Upper lobe of left lung (tissue), 6 donors: Measurements from ENCODE around the gene PZP. TPM values are rescaled to one million over a fixed set of nuclear protein-coding genes. Genes with fewer than 3 reads are reported as not detected.
"Not testable (repeated sequence)": the region's sequence is repeated elsewhere in the genome, so short reads cannot be mapped to it uniquely, and the experiment has no call there.

Source experiments
- ATAC-seq, 2 donors: fragments of 200-7000 bp; cut with Tn5 transposase; one replicate each; pipeline ENCODE4 v1.9.1; 2022; ENCODE audit warnings: mild to moderate bottlenecking in 2 of 2, moderate library complexity in 2 of 2; ENCODE audit not compliant: low FRiP score in 2 of 2
- DNase-seq, 2 donors: peaks; one replicate each; pipeline ENCODE4 v3.0.0-alpha.2; 2019 to 2020
- H3K27ac ChIP-seq, 4 donors: fragments of 200-600 bp; sonication (generic); one replicate each; pipeline ENCODE4 v1.5.1; 2016 to 2019
- H3K27me3 ChIP-seq, 4 donors: fragments of 200-600 bp; sonication (generic); one replicate each; pipeline ENCODE4 v1.5.1; 2017 to 2019
- H3K36me3 ChIP-seq, 4 donors: fragments of 200-600 bp; sonication (generic); one replicate each; pipeline ENCODE4 v1.5.1; 2016 to 2019
- H3K4me1 ChIP-seq, 4 donors: fragments of 200-600 bp; sonication (generic); one replicate each; pipeline ENCODE4 v1.5.1; 2018 to 2019
- H3K4me3 ChIP-seq, 4 donors: fragments of 200-600 bp; sonication (generic); one replicate each; pipeline ENCODE4 v1.5.1; 2017 to 2019; ENCODE audit warnings: mild to moderate bottlenecking in 2 of 4, moderate library complexity in 1 of 4
- H3K9me3 ChIP-seq, 4 donors: fragments of 200-600 bp; sonication (generic); one replicate each; pipeline ENCODE4 v1.5.1; 2018 to 2019
- CTCF ChIP-seq, 6 experiments: fragments of 450-650 bp in 4 of 6; fragments of 200-600 bp in 2 of 6; sonication (generic) in 2 of 6; IDR thresholded peaks; one replicate each; pipeline ENCODE4 v1.5.1; 2016 to 2019; ENCODE audit warnings: antibody characterized with exemption in 6 of 6
- EP300 ChIP-seq, 4 donors: sonication (generic); formaldehyde crosslinking; IDR thresholded peaks; one replicate each; pipeline ENCODE4 v1.5.1; 2017; ENCODE audit warnings: antibody characterized with exemption in 4 of 4, control low read depth in 2 of 4
- POLR2A ChIP-seq, 4 donors: fragments of 450-650 bp; IDR thresholded peaks; one replicate each; pipeline ENCODE4 v1.5.1; 2016 to 2017; ENCODE audit warnings: antibody characterized with exemption in 4 of 4, mild to moderate bottlenecking in 2 of 4
- POLR2AphosphoS5 ChIP-seq, 2 donors: sonication (generic); formaldehyde crosslinking; IDR thresholded peaks; one replicate each; pipeline ENCODE4 v1.5.1; 2017; ENCODE audit warnings: antibody characterized with exemption in 2 of 2
- WGBS, 2 donors: methylation state at CpG; one replicate each; pipeline ENCODE4 v1.1.5; 2017 to 2018; 5-methylcytosine and 5-hydroxymethylcytosine counted together
- total RNA-seq, 6 donors: library from RNA; depleted of rRNA in 4 of 6; stranded (reverse); fragments of >200 nt in 4 of 6; gene quantifications; one replicate each; pipeline versions ENCODE4 v1.1.0 to v1.2.1, GENCODE V29; 2016 to 2021
- donor health status: DM: no; HTN: no; CAD: no; lungs with moderate emphysema.
- donor health status: DM: no; HTN: yes; CAD: no; lungs with severe emphysema.

The PZP gene
- total RNA-seq, 6 donors from 2014 or later = 1.3 to 7.3 (median 2.0) TPM

- Histone ChIP-seq H3K27ac (no peak overlapping the region), H3K4me1 (peaks cover 0 to 3% (median 0%) of the 10 kb centered on the region in 4 donors), H3K27me3 (no peaks in the 10 kb centered on the region), H3K4me3 (no peak overlapping the region), H3K9me3 (no peaks in the 10 kb centered on the region), H3K36me3 (no peaks in the 10 kb centered on the region)
- 87 to 94% methylated on average over 2 of the region's 2 CpGs for WGBS, 2 donors
- no peak for TF ChIP-seq CTCF (IDR thresholded peaks at IDR 0.05)
- ATAC-seq = no peak
- DNase-seq = no peak
These were observed 15.6 kb upstream of the PZP start for GRCh38 chr12:9223830-9224229.

GRCh38 chr12:9221483-9221882 is 13.3 kb upstream of the PZP start:
- no peak for DNase-seq
- Histone ChIP-seq H3K4me3 (no peak overlapping the region), H3K9me3 (no peaks in the 10 kb centered on the region), H3K27me3 (no peaks in the 10 kb centered on the region), H3K36me3 (no peaks in the 10 kb centered on the region), H3K27ac (peak overlapping the region in 1 of 4 donors; percentile 23), H3K4me1 (peaks cover 0 to 3% (median 0%) of the 10 kb centered on the region in 4 donors)
- TF ChIP-seq CTCF (IDR thresholded peaks at IDR 0.05) (no peak), EP300 (IDR thresholded peaks at IDR 0.05) (peak in 2 of 4 donors; percentile 28 to 34), POLR2AphosphoS5 (IDR thresholded peaks at IDR 0.05) (peak in 1 of 2 donors; percentile 51), POLR2A (IDR thresholded peaks at IDR 0.05) (no peak)
- 16 to 24% methylated on average over 1 of the region's 1 CpG for WGBS, 2 donors
- peak in 1 of 2 donors; percentile 10 for ATAC-seq

DNA sequence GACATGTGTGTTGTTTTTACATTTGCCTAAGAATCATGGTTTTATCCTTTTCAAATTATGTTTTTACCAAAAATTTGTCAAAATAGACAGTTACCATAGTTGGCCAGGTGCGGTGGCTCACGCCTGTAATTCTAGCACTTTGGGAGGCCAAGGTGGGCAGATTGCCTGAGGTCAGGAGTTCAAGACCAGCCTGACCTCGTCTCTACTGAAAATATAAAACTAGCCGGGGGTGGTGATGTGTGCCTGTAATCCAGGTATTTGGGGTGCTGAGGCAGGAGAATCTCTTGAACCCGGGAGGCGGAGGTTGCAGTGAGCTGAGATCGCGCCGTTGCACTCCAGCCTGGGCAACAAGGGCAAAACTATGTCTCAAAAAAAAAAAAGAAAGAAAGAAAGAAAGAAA is 12.8 kb upstream of the PZP start:
- H3K36me3 ChIP-seq, ATAC-seq, DNase-seq, H3K27me3 ChIP-seq, H3K4me1 ChIP-seq, H3K4me3 ChIP-seq, H3K9me3 ChIP-seq: not testable (repeated sequence)
- 61 to 68% methylated on average over 9 of the region's 9 CpGs for WGBS, 2 donors
- H3K27ac ChIP-seq = peak overlapping the region in 1 of 4 donors; percentile 23

GRCh38 chr12:9214534-9214933 is 6.3 kb upstream of the PZP start:
- H3K27ac ChIP-seq = no peak overlapping the region
- H3K4me3 ChIP-seq = no peak overlapping the region
- H3K4me1 ChIP-seq = no peaks in the 10 kb centered on the region
- no peak for DNase-seq
- no peaks in the 10 kb centered on the region for H3K36me3 ChIP-seq
- TF ChIP-seq EP300 (IDR thresholded peaks at IDR 0.05) (no peak), POLR2A (IDR thresholded peaks at IDR 0.05) (no peak), CTCF (IDR thresholded peaks at IDR 0.05) (no peak), POLR2AphosphoS5 (IDR thresholded peaks at IDR 0.05) (no peak)
- WGBS, 2 donors = 87 to 88% methylated on average over 2 of the region's 2 CpGs
- ATAC-seq = no peak
- no peaks in the 10 kb centered on the region for H3K27me3 ChIP-seq
- H3K9me3 ChIP-seq = no peaks in the 10 kb centered on the region

DNA sequence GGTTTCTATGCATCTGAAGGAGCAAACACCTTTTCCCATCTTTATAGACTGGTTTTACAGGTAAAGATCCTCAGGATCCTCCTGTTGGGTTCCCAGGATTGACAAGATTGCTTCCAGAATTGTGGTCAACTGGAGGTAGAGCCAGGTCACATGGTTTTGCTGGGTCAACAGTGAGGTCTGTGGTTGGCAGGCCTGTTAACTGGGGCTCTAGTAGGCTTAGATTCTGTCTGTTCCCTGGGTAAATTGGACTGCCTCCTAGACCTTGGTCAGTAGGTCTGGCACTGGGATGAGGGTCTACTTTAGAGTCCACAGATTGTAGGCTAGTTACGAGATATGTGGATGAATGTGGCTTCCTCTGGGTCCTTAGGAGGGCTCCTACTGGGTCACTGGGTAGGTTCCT is 3.5 kb upstream of the PZP start:
- no peaks in the 10 kb centered on the region for H3K9me3 ChIP-seq
- TF ChIP-seq POLR2A (IDR thresholded peaks at IDR 0.05) = no peak
- no peak for TF ChIP-seq POLR2AphosphoS5 (IDR thresholded peaks at IDR 0.05)
- TF ChIP-seq CTCF (IDR thresholded peaks at IDR 0.05) = no peak
- TF ChIP-seq EP300 (IDR thresholded peaks at IDR 0.05) = no peak
- H3K27ac ChIP-seq = no peak overlapping the region
- no peaks in the 10 kb centered on the region for H3K4me1 ChIP-seq
- 100% methylated on average over 1 of the region's 1 CpG for WGBS, 2 donors
- no peak for ATAC-seq
- no peak overlapping the region for H3K4me3 ChIP-seq
- H3K27me3 ChIP-seq = no peaks in the 10 kb centered on the region
- H3K36me3 ChIP-seq = no peaks in the 10 kb centered on the region
- no peak for DNase-seq
